Neural cell (in vitro differentiated cells): ENCODE measurements around the gene PCDH9.

Source experiments
- EP300 ChIP-seq: fragments of 450-650 bp; conservative IDR thresholded peaks from 2 replicates; pipeline ENCODE4 v1.6.1; 2014; ENCODE audit warnings: antibody characterized with exemption, mild to moderate bottlenecking, moderate library complexity; ENCODE audit not compliant: poor library complexity, severe bottlenecking
- EZH2 ChIP-seq: fragments of 200-600, 300-800 bp; shearing (Covaris generic), sonication (generic); IDR thresholded peaks from 2 replicates; pipeline ENCODE4 v1.6.1; 2014; ENCODE audit warnings: antibody characterized with exemption, low read length, borderline replicate concordance, mild to moderate bottlenecking; ENCODE audit not compliant: insufficient read depth, poor library complexity, severe bottlenecking
- POLR2AphosphoS5 ChIP-seq: IDR thresholded peaks from 2 replicates; pipeline ENCODE4 v1.6.1; 2012
- RAD21 ChIP-seq: fragments of 450-650 bp; conservative IDR thresholded peaks from 2 replicates; pipeline ENCODE4 v1.6.1; 2014; ENCODE audit warnings: antibody characterized with exemption, mild to moderate bottlenecking, moderate library complexity
- TF ChIP-seq, protein P1 (sequence below): fragments of 450-650 bp; IDR thresholded peaks from 2 replicates; pipeline ENCODE4 v1.5.1; 2014; ENCODE audit warnings: antibody characterized with exemption, mild to moderate bottlenecking, moderate library complexity; ENCODE audit not compliant: poor library complexity, severe bottlenecking
- TF ChIP-seq, protein P2 (sequence below): IDR thresholded peaks from 2 replicates; pipeline ENCODE4 v1.6.1; 2012; ENCODE audit warnings: borderline replicate concordance

DNA sequence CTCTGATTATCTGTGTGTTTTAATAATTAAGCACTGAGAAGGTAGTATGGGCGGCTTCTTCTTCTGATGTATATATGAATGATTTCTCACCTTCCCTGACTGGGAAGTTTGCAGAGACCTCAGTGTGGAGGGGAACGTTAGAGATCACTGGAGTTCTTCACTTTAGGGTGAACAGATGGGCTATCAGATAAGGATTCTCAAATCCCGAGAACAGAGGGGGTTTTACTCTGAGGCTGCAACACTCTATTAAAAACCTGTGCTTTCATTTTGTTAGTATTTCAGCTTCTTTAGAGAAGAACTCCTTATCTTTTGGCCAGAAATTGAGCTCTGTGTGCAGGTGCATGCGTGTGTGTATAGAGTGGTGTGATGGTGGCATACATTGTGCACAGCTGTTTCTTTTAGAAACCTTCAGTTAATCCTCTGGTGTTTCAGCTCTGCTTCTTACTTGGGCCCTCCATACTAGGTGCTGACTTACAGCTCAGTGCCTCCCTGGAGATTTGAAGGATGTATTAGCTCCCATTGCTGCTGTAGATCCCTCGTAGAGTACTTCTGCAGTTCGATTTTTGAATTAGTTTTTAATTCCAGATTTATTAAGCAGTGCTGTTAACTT, 45.3 kb upstream of the PCDH9 start:
- TF ChIP-seq POLR2AphosphoS5 (no peak), EZH2 (no peak), RAD21 (no peak), EP300 (no peak)
- TF ChIP-seq, protein P1, sequence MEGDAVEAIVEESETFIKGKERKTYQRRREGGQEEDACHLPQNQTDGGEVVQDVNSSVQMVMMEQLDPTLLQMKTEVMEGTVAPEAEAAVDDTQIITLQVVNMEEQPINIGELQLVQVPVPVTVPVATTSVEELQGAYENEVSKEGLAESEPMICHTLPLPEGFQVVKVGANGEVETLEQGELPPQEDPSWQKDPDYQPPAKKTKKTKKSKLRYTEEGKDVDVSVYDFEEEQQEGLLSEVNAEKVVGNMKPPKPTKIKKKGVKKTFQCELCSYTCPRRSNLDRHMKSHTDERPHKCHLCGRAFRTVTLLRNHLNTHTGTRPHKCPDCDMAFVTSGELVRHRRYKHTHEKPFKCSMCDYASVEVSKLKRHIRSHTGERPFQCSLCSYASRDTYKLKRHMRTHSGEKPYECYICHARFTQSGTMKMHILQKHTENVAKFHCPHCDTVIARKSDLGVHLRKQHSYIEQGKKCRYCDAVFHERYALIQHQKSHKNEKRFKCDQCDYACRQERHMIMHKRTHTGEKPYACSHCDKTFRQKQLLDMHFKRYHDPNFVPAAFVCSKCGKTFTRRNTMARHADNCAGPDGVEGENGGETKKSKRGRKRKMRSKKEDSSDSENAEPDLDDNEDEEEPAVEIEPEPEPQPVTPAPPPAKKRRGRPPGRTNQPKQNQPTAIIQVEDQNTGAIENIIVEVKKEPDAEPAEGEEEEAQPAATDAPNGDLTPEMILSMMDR: no peak
- TF ChIP-seq, protein P2, sequence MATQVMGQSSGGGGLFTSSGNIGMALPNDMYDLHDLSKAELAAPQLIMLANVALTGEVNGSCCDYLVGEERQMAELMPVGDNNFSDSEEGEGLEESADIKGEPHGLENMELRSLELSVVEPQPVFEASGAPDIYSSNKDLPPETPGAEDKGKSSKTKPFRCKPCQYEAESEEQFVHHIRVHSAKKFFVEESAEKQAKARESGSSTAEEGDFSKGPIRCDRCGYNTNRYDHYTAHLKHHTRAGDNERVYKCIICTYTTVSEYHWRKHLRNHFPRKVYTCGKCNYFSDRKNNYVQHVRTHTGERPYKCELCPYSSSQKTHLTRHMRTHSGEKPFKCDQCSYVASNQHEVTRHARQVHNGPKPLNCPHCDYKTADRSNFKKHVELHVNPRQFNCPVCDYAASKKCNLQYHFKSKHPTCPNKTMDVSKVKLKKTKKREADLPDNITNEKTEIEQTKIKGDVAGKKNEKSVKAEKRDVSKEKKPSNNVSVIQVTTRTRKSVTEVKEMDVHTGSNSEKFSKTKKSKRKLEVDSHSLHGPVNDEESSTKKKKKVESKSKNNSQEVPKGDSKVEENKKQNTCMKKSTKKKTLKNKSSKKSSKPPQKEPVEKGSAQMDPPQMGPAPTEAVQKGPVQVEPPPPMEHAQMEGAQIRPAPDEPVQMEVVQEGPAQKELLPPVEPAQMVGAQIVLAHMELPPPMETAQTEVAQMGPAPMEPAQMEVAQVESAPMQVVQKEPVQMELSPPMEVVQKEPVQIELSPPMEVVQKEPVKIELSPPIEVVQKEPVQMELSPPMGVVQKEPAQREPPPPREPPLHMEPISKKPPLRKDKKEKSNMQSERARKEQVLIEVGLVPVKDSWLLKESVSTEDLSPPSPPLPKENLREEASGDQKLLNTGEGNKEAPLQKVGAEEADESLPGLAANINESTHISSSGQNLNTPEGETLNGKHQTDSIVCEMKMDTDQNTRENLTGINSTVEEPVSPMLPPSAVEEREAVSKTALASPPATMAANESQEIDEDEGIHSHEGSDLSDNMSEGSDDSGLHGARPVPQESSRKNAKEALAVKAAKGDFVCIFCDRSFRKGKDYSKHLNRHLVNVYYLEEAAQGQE: no peak
